ENCODE measurements around the gene KIFC3.
"Not testable (repeated sequence)": the region's sequence is repeated elsewhere in the genome, so short reads cannot be mapped to it uniquely, and the experiment has no call there.

KIFC3 gene

GRCh38 chr16:57815987-57816745, 13.9 kb upstream of the KIFC3 start:
- H3K4me3 ChIP-seq (replicated peaks; ENCODE audit: low read depth, low read length): no peak overlapping the region
- TF ChIP-seq CTCF (IDR thresholded peaks at IDR 0.05; ENCODE audit: low read length, missing control alignments): no peak
- peak; percentile 92 for DNase-seq (ENCODE audit: low read depth)

DNA sequence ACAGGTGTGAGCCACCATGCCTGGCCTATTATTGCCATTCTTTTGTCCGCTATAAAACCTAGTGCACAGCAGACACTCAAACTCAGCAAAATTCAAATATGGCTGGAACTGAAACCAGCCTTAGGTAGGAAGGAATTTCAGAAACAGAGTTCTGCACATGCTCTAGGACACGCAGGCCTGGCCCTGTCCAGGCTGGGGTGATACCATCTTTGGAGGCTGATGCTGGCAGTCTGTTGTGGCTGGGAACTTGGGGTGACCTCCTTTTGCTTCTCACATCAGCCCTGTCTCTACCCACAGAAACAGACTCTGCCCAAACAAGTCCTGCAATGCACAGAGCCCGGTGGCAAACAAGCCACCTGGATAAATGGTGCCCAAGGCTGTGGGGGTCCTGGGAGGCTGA, 12.6 kb upstream of the KIFC3 start:
- no peak for TF ChIP-seq CTCF (IDR thresholded peaks at IDR 0.05; ENCODE audit: low read length, missing control alignments)
- DNase-seq (ENCODE audit: low read depth): no peak
- H3K4me3 ChIP-seq (replicated peaks; ENCODE audit: low read depth, low read length): no peak overlapping the region

- DNase-seq (ENCODE audit: low read depth): no peak
- no peak overlapping the region for H3K4me3 ChIP-seq (replicated peaks; ENCODE audit: low read depth, low read length)
- no peak for TF ChIP-seq CTCF (IDR thresholded peaks at IDR 0.05; ENCODE audit: low read length, missing control alignments)
Observed at GRCh38 chr16:57813466-57813865, 11.2 kb upstream of the KIFC3 start.

GRCh38 chr16:57811340-57811739, 9.0 kb upstream of the KIFC3 start:
- H3K4me3 ChIP-seq (replicated peaks; ENCODE audit: low read depth, low read length); DNase-seq (ENCODE audit: low read depth): not testable (repeated sequence)

GRCh38 chr16:57810197-57811031, 8.1 kb upstream of the KIFC3 start:
- TF ChIP-seq CTCF (IDR thresholded peaks at IDR 0.05; ENCODE audit: low read length, missing control alignments): no peak
- H3K4me3 ChIP-seq (replicated peaks; ENCODE audit: low read depth, low read length): no peak overlapping the region
- peak; percentile 88 for DNase-seq (ENCODE audit: low read depth)

GRCh38 chr16:57809276-57810196, 7.2 kb upstream of the KIFC3 start:
- no peak overlapping the region for H3K4me3 ChIP-seq (replicated peaks; ENCODE audit: low read depth, low read length)
- no peak for TF ChIP-seq CTCF (IDR thresholded peaks at IDR 0.05; ENCODE audit: low read length, missing control alignments)
- DNase-seq (ENCODE audit: low read depth): no peak

Measured in fibroblast of pulmonary artery (primary cell).